Cortex of kidney (tissue), 1 donor: ENCODE results near the gene ME2.
"Not testable (repeated sequence)": the region's sequence is repeated elsewhere in the genome, so short reads cannot be mapped to it uniquely, and the experiment has no call there.

Experiments
- DNase-seq: peaks from one replicate; lab custom pipeline; 2025; lab: John Stamatoyannopoulos, UW

Gene ME2

DNA sequence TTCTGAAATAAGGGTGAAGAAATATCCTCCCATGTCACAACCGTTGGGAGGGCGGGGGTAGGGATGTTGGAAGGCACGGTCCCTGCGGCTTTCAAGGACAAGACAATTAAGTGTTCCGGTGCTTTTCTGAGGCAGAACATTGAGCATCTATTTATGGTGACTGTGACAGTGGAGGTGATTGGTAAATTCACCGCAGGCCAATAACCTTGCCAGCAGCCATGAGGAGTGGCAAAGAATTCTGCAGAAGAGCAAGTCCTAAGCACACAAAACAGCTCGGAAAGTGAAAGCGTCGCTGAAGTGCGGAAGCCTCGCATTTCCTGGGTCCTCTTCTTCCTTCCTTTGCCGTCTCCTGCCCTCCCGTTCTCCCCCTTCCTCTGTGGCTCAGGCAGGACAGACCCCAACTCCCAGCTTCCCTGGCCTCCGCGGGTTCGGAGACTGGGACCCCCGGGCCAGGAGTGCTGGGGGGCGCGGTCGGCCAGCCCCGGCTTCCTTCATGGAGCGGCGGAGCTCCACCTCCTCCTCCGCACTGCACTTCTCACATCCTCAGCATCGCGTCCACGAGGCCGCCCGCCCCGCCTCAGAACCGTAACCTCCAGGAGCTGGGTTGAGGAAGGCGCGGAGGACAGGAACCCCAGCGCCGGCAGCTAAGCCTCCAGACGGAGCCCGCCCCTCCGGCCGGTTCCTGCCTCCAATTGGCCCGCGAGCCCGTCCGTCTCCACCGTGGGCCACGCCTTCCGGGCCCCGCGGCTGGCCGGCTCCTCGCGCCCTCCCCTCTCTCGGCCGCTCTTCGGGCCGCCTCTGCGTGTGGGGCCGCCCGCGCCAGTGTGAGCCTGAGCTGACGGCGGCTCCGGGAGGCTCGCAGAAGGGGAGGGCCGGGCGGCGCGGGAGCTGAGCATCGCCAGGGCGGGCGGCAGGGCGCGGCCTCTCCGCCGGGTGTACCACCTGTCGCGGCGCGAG, at the start of gene ME2:
Gene ME2, plus strand, starts transcription at position 774 of the 957 bp plus-strand sequence. CDS start 16,703 bp downstream, outside the sequence.
- peak; percentile 69 for DNase-seq

DNA sequence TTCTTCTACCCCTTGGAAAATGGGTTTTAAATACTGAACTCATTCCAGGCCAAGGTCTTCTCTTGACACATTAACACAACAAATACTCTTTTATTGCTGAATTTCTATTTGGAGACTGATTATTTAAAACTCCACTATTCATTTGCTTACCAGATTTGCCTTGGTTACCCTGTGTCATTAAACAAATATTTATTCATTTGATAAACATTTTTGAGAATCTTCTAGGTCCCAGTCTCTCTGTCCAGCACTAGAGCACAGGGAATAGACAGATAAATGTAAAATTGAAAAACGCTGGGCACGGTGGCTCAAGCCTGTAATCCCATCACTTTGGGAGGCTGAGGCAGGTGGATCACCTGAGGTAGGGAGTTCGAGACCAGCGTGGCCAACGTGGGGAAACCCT, 49.3 kb upstream of the ME2 start:
- DNase-seq, result no peak

DNA sequence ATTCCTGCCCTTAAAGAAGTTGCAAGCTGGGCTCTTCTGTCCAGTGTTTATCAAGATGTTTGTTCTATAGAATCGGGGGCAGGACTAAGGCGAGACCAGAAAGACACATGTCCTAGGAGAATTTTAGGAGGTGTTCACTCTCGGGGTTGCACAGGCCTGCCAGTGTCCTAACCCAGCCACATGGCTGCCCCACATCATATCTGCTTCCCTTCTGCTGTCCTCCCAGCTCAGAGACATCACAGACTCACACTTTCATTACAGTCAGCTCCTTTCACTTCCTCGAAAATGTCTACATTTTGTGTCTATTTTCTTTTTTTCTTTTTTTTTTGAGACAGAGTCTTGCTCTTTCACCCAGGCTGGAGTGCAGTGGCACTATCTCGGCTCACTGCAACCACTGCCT, 48.4 kb upstream of the ME2 start:
- DNase-seq, result no peak

GRCh38 chr18:50832754-50833153, 46.2 kb upstream of the ME2 start:
- DNase-seq, result no peak

- not testable (repeated sequence) for DNase-seq
These were observed 45.4 kb upstream of the ME2 start for GRCh38 chr18:50833496-50833895.

DNA sequence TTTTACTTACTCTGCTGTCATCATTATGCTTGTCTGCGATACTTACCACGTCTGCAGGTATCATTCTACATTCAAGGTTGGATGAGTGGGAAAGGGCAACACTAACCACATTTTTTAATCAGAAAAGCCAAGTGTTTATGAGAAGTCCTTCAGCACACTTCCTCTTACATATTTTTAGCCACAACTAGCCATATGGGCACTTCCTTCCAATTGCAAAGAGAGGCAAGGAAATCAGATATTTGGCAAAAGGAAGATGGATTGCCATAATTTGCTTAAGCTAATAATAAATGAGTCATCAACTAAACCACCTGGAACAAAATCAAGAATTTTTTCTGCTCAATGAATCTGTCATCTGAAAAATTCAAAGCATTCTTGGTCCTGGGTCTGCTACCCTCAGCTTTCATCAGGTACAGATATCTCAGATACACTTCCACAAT, 42.4 kb upstream of the ME2 start:
- DNase-seq, result no peak

GRCh38 chr18:50839341-50839740, 39.6 kb upstream of the ME2 start:
- no peak for DNase-seq

DNA sequence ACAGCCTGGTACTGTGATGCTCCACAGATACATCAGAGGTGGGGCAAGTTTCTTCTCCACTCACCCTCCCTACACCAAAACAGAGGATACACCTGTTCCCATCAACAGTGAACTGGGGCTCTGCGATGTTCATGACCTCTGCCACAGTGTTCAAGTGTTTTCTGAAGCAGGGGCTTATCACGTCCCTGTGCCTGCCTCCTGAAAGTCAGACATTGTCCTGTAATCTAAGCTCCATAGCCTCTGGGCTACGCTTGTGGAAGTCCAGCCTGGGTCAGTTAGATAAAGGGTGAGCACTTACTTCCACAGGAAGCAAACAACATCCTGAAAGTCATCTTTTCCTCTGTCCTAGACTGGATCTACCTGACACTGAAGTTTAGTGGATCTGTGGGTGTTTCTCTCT, 38.9 kb upstream of the ME2 start:
- no peak for DNase-seq

DNA sequence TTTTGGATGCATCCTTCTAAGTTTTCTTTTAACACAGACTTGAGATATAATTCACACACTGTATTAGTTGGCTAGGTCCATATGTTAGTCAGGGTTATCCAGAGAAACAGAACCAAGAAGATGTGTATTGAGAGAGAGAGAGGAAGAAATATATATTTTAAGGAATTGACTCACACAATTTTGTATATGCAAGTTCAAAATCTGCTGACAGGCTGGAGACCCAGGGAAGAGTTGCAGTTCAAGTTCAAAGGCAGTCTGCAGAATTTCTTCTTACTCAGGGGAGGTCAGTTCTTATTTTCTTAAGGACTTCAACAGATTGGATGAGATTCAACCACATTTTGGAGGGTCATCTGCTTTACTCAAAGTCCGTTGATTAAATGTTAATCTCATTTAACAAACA, 36.1 kb upstream of the ME2 start:
- no peak for DNase-seq

- no peak for DNase-seq
These were observed 34.4 kb upstream of the ME2 start for GRCh38 chr18:50844554-50844953.

DNA sequence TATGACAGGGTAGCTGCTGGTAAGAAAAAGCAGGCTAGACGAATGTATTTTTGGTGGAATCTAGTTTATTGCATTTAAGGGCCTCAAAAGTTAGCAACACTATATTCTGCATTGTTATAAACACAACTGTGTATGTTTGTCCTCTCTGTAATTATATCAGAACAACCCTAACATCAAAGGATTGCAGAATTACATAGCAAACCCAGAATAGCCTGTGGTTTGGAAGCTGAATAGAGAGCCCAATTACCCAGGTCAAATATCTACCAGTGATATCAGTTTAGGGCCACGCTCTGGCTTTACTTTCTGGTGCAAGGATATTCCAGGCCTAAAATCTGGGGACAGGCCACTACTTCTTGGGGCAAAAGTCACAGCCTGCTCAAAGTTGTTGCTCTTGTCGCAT, 34.0 kb upstream of the ME2 start:
- DNase-seq, result no peak

DNA sequence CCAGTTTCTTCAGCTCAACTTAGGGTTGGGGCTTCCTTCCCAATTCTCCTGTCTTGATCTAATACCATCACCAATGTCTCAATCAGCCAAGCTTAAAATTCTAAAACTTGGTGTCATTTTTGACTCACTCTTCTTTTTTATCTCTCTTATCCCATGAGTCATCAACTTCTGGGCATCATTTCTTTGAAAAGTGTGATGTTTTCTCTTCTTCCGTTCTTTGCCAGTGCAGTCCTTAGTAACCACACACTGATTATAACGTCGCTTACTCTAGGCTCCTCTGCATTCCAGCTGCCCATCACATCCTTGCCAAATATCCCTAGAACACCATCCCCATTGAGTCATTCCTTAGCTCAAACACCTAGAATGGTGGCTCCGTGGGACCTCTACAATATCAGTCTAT, 31.7 kb upstream of the ME2 start:
- no peak for DNase-seq

DNA sequence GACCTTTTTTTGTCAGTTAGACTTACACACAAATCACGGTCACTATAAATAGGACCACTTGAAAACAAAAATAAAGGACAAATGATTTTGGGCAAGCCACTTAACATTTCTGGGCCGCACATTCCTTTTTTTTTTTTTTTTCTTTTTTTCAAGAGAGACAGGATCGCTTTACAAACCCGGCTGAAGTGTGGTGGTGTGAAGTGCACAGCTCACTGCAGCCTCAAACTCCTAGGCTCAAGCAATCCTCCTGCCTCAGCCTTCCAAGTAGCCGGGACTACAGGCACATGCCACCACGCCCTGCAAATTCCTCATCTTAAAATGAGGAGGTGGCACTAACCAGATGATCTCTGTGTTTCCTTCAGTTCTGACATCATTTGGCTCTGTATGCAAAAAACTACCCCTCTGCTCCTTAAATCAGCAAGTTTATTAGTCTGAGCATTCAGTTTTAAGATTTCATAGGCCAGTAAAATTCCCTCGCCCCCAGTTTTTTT, 30.8 kb upstream of the ME2 start:
- no peak for DNase-seq

- no peak for DNase-seq
These were observed 29.9 kb upstream of the ME2 start for GRCh38 chr18:50848991-50849390.

GRCh38 chr18:50849419-50849821, 29.5 kb upstream of the ME2 start:
- DNase-seq, result no peak

DNA sequence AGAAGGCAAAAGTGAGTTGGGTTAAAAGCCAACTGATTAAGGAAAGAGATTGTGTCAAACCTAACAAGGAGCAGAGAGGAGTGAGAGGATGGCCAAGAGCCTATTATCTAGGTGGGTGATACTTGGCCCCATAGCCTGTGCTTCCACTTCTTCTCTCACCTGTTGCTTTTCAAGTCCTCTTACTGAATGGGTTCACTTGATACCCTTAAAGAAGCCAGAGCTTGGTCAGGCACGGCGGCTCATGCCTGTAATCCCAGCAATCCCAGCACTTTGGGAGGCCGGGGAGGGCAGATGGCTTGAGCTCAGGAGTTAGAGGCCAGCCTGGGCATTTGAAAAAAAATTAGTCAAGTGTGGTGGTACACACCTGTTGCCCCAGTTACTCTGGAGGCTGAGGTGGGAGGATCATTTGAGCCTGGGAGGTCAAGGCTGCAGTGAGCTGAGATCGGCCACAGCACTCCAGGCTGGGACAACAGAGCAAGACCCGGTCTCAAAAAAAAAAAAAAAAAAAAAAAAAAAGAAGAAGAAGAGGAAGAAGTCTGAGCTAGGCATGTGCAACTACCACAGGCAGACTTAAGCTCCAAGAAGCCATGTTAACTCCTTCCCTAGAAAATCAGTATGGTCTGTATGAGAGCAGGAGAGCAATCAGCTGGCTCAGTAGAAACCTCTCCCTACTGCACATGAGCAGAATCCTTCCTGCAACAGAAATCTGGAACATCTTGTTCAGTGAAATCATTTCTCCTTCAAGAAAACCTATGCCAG, 28.4 kb upstream of the ME2 start:
- no peak for DNase-seq

- no peak for DNase-seq
These were observed 25.1 kb upstream of the ME2 start for GRCh38 chr18:50853863-50854271.

GRCh38 chr18:50855976-50856757, 22.8 kb upstream of the ME2 start:
- no peak for DNase-seq

DNA sequence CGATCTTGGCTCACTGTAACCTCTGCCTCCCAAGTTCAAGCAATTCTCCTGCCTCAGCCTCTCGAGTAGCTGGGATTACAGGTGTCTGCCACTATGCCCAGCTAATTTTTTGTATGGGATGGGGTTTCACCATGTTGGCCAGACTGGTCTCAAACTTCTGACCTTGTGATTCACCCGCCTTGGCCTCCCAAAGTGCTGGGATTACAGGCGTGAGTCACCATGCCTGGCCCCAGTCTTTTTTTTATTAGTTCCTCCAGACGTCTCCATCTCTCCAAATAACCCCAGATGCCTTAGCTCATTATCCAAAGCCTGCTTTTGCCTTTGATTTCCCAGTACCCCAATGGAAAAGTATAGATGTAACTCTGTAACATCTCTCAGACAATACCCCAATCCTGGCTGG, 21.8 kb upstream of the ME2 start:
- DNase-seq, result not testable (repeated sequence)

DNA sequence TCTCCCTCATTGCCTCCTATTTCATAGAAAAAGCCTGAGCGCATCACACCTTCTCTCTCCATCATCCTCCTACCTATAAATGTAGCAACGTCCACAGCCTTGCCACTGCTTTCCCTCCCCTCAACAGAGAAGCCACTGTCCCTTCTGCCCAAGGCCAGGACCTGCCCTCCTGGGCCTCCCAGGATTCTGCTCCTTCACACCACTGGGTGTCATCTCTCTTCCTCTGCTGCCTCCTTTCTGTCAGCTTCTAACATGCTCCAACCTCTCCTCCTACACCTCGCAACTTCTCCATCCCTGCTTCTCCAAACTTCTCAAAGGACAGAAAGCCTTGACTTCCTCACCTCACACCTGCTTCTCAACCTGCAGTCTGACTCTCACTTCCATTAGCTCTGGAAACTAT, 21.2 kb upstream of the ME2 start:
- no peak for DNase-seq

GRCh38 chr18:50859793-50860555, 18.9 kb upstream of the ME2 start:
- DNase-seq, result no peak
